Measurements from ENCODE around the gene MYEOV.

The MYEOV gene

GRCh38 chr11:69308936-69309615 lies 15.1 kb downstream of the MYEOV start:
- Histone ChIP-seq H3K27me3 (ENCODE audit: insufficient read depth, insufficient read length) (no peaks in the 10 kb centered on the region), H3K9me3 (ENCODE audit: insufficient read depth, low read length) (no peaks in the 10 kb centered on the region), H3K36me3 (ENCODE audit: insufficient read depth, insufficient read length, low read length) (no peaks in the 10 kb centered on the region), H3K4me3 (ENCODE audit: insufficient read length, low read depth) (no peak overlapping the region), H3K9ac (ENCODE audit: insufficient read length, low read depth) (no peak overlapping the region), H3K4me1 (ENCODE audit: insufficient read depth, insufficient read length) (no peaks in the 10 kb centered on the region)
- no peak for DNase-seq (ENCODE audit: low read depth, low spot score)
- no peak for TF ChIP-seq SUZ12 (IDR thresholded peaks at IDR 0.05; ENCODE audit: extremely low read depth, insufficient read depth, insufficient read length)
- no peak for TF ChIP-seq ZNF274 (IDR thresholded peaks at IDR 0.05; ENCODE audit: low read depth, low read length)

- no peak for DNase-seq (ENCODE audit: low read depth, low spot score)
- Histone ChIP-seq H3K9me3 (ENCODE audit: insufficient read depth, low read length) (no peaks in the 10 kb centered on the region), H3K27me3 (ENCODE audit: insufficient read depth, insufficient read length) (no peaks in the 10 kb centered on the region), H3K36me3 (ENCODE audit: insufficient read depth, insufficient read length, low read length) (no peaks in the 10 kb centered on the region), H3K4me1 (ENCODE audit: insufficient read depth, insufficient read length) (no peaks in the 10 kb centered on the region), H3K4me3 (ENCODE audit: insufficient read length, low read depth) (no peak overlapping the region), H3K9ac (ENCODE audit: insufficient read length, low read depth) (no peak overlapping the region)
- TF ChIP-seq YY1 (IDR thresholded peaks at IDR 0.05; ENCODE audit: insufficient read depth, insufficient read length) (no peak), ZNF274 (IDR thresholded peaks at IDR 0.05; ENCODE audit: low read depth, low read length) (no peak), SUZ12 (IDR thresholded peaks at IDR 0.05; ENCODE audit: extremely low read depth, insufficient read depth, insufficient read length) (no peak)
These were observed 15.8 kb downstream of the MYEOV start for GRCh38 chr11:69309631-69310280.

GRCh38 chr11:69310351-69310750 lies 16.4 kb downstream of the MYEOV start:
- no peaks in the 10 kb centered on the region for H3K9me3 ChIP-seq (ENCODE audit: insufficient read depth, low read length)
- TF ChIP-seq ZNF274 (IDR thresholded peaks at IDR 0.05; ENCODE audit: low read depth, low read length): no peak
- no peak for TF ChIP-seq SUZ12 (IDR thresholded peaks at IDR 0.05; ENCODE audit: extremely low read depth, insufficient read depth, insufficient read length)
- TF ChIP-seq YY1 (IDR thresholded peaks at IDR 0.05; ENCODE audit: insufficient read depth, insufficient read length): no peak
- H3K36me3 ChIP-seq (ENCODE audit: insufficient read depth, insufficient read length, low read length): no peaks in the 10 kb centered on the region
- H3K4me3 ChIP-seq (ENCODE audit: insufficient read length, low read depth): no peak overlapping the region
- no peaks in the 10 kb centered on the region for H3K4me1 ChIP-seq (ENCODE audit: insufficient read depth, insufficient read length)
- no peak for DNase-seq (ENCODE audit: low read depth, low spot score)
- no peak overlapping the region for H3K9ac ChIP-seq (ENCODE audit: insufficient read length, low read depth)
- no peaks in the 10 kb centered on the region for H3K27me3 ChIP-seq (ENCODE audit: insufficient read depth, insufficient read length)

GRCh38 chr11:69310934-69311766 lies 17.2 kb downstream of the MYEOV start:
- Histone ChIP-seq H3K9me3 (ENCODE audit: insufficient read depth, low read length) (no peaks in the 10 kb centered on the region), H3K4me1 (ENCODE audit: insufficient read depth, insufficient read length) (no peaks in the 10 kb centered on the region), H3K27me3 (ENCODE audit: insufficient read depth, insufficient read length) (no peaks in the 10 kb centered on the region), H3K4me3 (ENCODE audit: insufficient read length, low read depth) (no peak overlapping the region), H3K9ac (ENCODE audit: insufficient read length, low read depth) (no peak overlapping the region), H3K36me3 (ENCODE audit: insufficient read depth, insufficient read length, low read length) (no peaks in the 10 kb centered on the region)
- TF ChIP-seq SUZ12 (IDR thresholded peaks at IDR 0.05; ENCODE audit: extremely low read depth, insufficient read depth, insufficient read length): no peak
- TF ChIP-seq YY1 (IDR thresholded peaks at IDR 0.05; ENCODE audit: insufficient read depth, insufficient read length): no peak
- no peak for TF ChIP-seq ZNF274 (IDR thresholded peaks at IDR 0.05; ENCODE audit: low read depth, low read length)
- no peak for DNase-seq (ENCODE audit: low read depth, low spot score)

- Histone ChIP-seq H3K4me1 (ENCODE audit: insufficient read depth, insufficient read length) (no peaks in the 10 kb centered on the region), H3K9me3 (ENCODE audit: insufficient read depth, low read length) (no peaks in the 10 kb centered on the region), H3K36me3 (ENCODE audit: insufficient read depth, insufficient read length, low read length) (no peaks in the 10 kb centered on the region), H3K9ac (ENCODE audit: insufficient read length, low read depth) (no peak overlapping the region), H3K27me3 (ENCODE audit: insufficient read depth, insufficient read length) (no peaks in the 10 kb centered on the region), H3K4me3 (ENCODE audit: insufficient read length, low read depth) (no peak overlapping the region)
- DNase-seq (ENCODE audit: low read depth, low spot score): no peak
- TF ChIP-seq YY1 (IDR thresholded peaks at IDR 0.05; ENCODE audit: insufficient read depth, insufficient read length) (no peak), ZNF274 (IDR thresholded peaks at IDR 0.05; ENCODE audit: low read depth, low read length) (no peak), SUZ12 (IDR thresholded peaks at IDR 0.05; ENCODE audit: extremely low read depth, insufficient read depth, insufficient read length) (no peak)
These were observed 17.9 kb downstream of the MYEOV start for GRCh38 chr11:69311767-69312385.

- Histone ChIP-seq H3K27me3 (ENCODE audit: insufficient read depth, insufficient read length) (no peaks in the 10 kb centered on the region), H3K36me3 (ENCODE audit: insufficient read depth, insufficient read length, low read length) (no peaks in the 10 kb centered on the region), H3K9me3 (ENCODE audit: insufficient read depth, low read length) (no peaks in the 10 kb centered on the region), H3K4me1 (ENCODE audit: insufficient read depth, insufficient read length) (no peaks in the 10 kb centered on the region), H3K4me3 (ENCODE audit: insufficient read length, low read depth) (no peak overlapping the region), H3K9ac (ENCODE audit: insufficient read length, low read depth) (no peak overlapping the region)
- DNase-seq (ENCODE audit: low read depth, low spot score): no peak
- no peak for TF ChIP-seq ZNF274 (IDR thresholded peaks at IDR 0.05; ENCODE audit: low read depth, low read length)
- TF ChIP-seq YY1 (IDR thresholded peaks at IDR 0.05; ENCODE audit: insufficient read depth, insufficient read length): no peak
- TF ChIP-seq SUZ12 (IDR thresholded peaks at IDR 0.05; ENCODE audit: extremely low read depth, insufficient read depth, insufficient read length): no peak
These were observed 18.8 kb downstream of the MYEOV start for GRCh38 chr11:69312453-69313404.
